ENCODE data around the gene SNX9. TPM values are rescaled to one million over a fixed set of nuclear protein-coding genes. Genes with fewer than 3 reads are reported as not detected.

The SNX9 gene
- total and polyA plus RNA-seq, 2 of the 8 experiments (the other 6 are each of a cell fraction or from before 2014, with no cell fraction given) = 11.8 to 23.2 TPM

- POLR2A ChIA-PET (ENCODE audit: partially characterized antibody) = no interaction called here
- no peak for FAIRE-seq
- no peaks in the 10 kb centered on the region for H3K9me3 ChIP-seq (ENCODE audit: insufficient read depth in 2 of 2, low read depth in 1 of 2, low read length in 1 of 2)
Observed at GRCh38 chr6:157993076-157993475, 170.0 kb downstream of the SNX9 start.

More at GRCh38 chr6:157993076-157993475, 170.0 kb downstream of the SNX9 start:
- Histone ChIP-seq H3K27me3 (replicated peaks in 1 of 4; ENCODE audit: control insufficient read depth in 3 of 4, extremely low read depth in 1 of 4, insufficient read depth in 3 of 4, low read length in 3 of 4) (no peaks in the 10 kb centered on the region), H2BK20ac (ENCODE audit: low read length) (no peak overlapping the region), H3K56ac (replicated peaks; ENCODE audit: insufficient read length, low read depth, low read length) (no peak overlapping the region), H2BK12ac (ENCODE audit: low read depth, low read length) (no peak overlapping the region), H3K4ac (replicated peaks; ENCODE audit: insufficient read length, low read depth, low read length) (no peak overlapping the region), H3K79me1 (ENCODE audit: low read depth, low read length) (peaks cover 3% of the 10 kb centered on the region; the same call in 1 of the 2 replicates), H2AFZ (ENCODE audit: low read length) (no peak overlapping the region), H3K36me3 (ENCODE audit: control insufficient read depth in 2 of 4, insufficient read depth in 4 of 4, low read length in 3 of 4) (no peaks in the 10 kb centered on the region), H2BK5ac (ENCODE audit: low read depth, low read length) (no peak overlapping the region), H2AK5ac (ENCODE audit: low read depth, low read length) (no peak overlapping the region), H2BK120ac (replicated peaks; ENCODE audit: low read depth, low read length) (no peak overlapping the region), H3K23ac (ENCODE audit: insufficient read length) (no peak overlapping the region), H3K79me2 (ENCODE audit: control insufficient read depth in 1 of 2, insufficient read depth in 2 of 2, low read length in 2 of 2) (peaks cover 0 to 26% of the 10 kb centered on the region in 2 experiments; a peak in 2 of 4 replicates), H3K4me1 (replicated peaks in 1 of 4; ENCODE audit: control insufficient read depth in 3 of 4, insufficient read depth in 4 of 4, low read length in 3 of 4) (peaks cover 9 to 20% (median 13%) of the 10 kb centered on the region in 4 experiments), H3K27ac (ENCODE audit: low read depth, low read length) (no peak overlapping the region), H4K8ac (ENCODE audit: extremely low read depth, insufficient read depth, low read length) (no peak overlapping the region), H4K91ac (replicated peaks; ENCODE audit: insufficient read length, low read length) (no peak overlapping the region), H3K14ac (ENCODE audit: insufficient read length) (no peak overlapping the region), H3K4me2 (ENCODE audit: insufficient read depth in 1 of 2, low read depth in 2 of 2, low read length in 2 of 2) (no peak overlapping the region), H3K18ac (ENCODE audit: extremely low read depth, low read length) (no peak overlapping the region), H2BK15ac (ENCODE audit: low read length) (no peak overlapping the region), H4K5ac (ENCODE audit: insufficient read length, low read depth, low read length) (no peak overlapping the region), H4K20me1 (replicated peaks in 1 of 2; ENCODE audit: control insufficient read depth in 1 of 2, insufficient read depth in 2 of 2, low read length in 2 of 2) (no peaks in the 10 kb centered on the region), H3K9ac (replicated peaks in 1 of 4; ENCODE audit: extremely low read depth in 1 of 4, low read depth in 3 of 4, low read length in 3 of 4) (no peak overlapping the region), H3K4me3 (ENCODE audit: extremely low read depth in 1 of 4, insufficient read depth in 2 of 4, low read depth in 3 of 4, low read length in 4 of 4) (no peak overlapping the region), H3K23me2 (ENCODE audit: low read depth, low read length) (no peaks in the 10 kb centered on the region)
- DNase-seq (ENCODE audit: low read depth in 1 of 2, low spot score in 2 of 2) = no peak
- no peak for TF ChIP-seq FOSL1 (IDR thresholded peaks at IDR 0.05; ENCODE audit: insufficient read depth, low read depth, low read length)
- no peak for TF ChIP-seq EGR1 (IDR thresholded peaks at IDR 0.05; ENCODE audit: borderline replicate concordance, low read depth, low read length)
- TF ChIP-seq JUND (IDR thresholded peaks at IDR 0.05; ENCODE audit: low read length) = no peak
- TF ChIP-seq POLR2AphosphoS5 (IDR thresholded peaks at IDR 0.05; ENCODE audit: low read depth, low read length) = no peak
- TF ChIP-seq, protein P1, sequence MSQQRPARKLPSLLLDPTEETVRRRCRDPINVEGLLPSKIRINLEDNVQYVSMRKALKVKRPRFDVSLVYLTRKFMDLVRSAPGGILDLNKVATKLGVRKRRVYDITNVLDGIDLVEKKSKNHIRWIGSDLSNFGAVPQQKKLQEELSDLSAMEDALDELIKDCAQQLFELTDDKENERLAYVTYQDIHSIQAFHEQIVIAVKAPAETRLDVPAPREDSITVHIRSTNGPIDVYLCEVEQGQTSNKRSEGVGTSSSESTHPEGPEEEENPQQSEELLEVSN (IDR thresholded peaks at IDR 0.05) = no peak
- no peak for TF ChIP-seq JUN (IDR thresholded peaks at IDR 0.05; ENCODE audit: low read depth, low read length)
- no peak for TF ChIP-seq TEAD4 (IDR thresholded peaks at IDR 0.05; ENCODE audit: low read depth, low read length)
- TF ChIP-seq CTBP2 (IDR thresholded peaks at IDR 0.05; ENCODE audit: borderline replicate concordance, insufficient read depth, insufficient read length, low read length) = no peak
- TF ChIP-seq BACH1 (IDR thresholded peaks at IDR 0.05; ENCODE audit: low read length) = no peak
- TF ChIP-seq TCF12 (IDR thresholded peaks at IDR 0.05; ENCODE audit: low read depth, low read length) = no peak
- CTCF ChIA-PET (ENCODE audit: partially characterized antibody) = interaction anchor here (0.6 to 3.1 kb wide), 6 partner anchors 11 to 80 kb away, joined by 3 to 11 read pairs (median 4); no protein-coding TSS in a partner anchor
- 78% methylated on average over 3 of the region's 3 CpGs; no CpG with 5 or more reads in 1 of the 2 experiments for WGBS, 2 experiments (ENCODE audit: extremely low coverage in 1 of 2, insufficient coverage in 1 of 2, insufficient read length in 1 of 2, insufficient replicate concordance in 2 of 2, low coverage in 1 of 2, low lambda C conversion rate in 2 of 2, missing lambda C conversion rate in 1 of 2)

Data from H1 (cell line).